ENCODE measurements around the gene TMEM151A.
A peak's percentile ranks its signal among the peaks of the same experiment; 100 is the strongest.

Gene TMEM151A

DNA sequence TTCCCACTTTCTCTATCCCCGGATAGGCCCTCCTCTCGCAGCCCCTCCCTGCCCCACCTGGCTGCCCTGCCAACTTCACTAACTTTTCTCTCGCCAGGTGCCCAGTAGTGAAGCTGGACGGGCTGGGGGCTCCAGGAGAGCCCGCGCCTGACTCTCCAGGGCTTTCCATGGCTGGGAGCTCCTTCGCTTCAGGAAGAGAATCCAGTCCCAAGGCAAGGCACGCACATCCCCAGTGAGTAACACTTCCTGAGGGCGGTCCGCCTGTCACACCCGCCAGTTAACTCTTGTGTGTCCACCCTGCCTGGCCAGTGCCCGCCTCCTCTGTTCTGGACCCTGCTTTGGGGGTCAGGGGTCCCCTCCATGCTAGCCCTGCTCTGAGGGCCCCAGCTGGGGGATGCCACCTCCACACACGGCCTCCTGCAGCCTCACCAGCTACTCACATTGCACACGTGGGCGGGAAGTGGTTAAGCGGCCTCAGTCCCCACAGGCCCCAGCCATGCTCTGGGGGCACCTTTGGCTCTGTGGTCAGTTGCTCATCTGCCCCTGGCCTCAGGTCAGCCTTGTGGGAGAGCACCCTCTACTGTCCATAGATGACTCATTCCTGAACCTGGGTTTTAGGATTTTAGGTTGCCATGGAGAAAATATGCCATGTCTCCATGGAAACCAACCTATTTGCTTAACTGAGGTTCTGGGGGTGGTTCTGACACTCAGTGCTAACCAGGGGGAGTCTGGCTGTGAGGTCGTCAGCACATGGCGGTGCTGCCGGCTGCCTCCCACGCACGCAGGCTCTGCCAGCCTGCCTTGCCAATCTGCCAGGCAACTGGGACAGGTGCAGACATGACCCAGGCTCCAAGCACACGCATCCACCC is 44.8 kb downstream of the TMEM151A start, which contains the start of gene RIN1:
TSS of gene RIN1 (minus strand) at position 201 of the 869 bp plus-strand sequence. CDS start at position 169, 32 bp downstream.
- DNase-seq (ENCODE audit: low spot score), result peak; percentile 94

DNA sequence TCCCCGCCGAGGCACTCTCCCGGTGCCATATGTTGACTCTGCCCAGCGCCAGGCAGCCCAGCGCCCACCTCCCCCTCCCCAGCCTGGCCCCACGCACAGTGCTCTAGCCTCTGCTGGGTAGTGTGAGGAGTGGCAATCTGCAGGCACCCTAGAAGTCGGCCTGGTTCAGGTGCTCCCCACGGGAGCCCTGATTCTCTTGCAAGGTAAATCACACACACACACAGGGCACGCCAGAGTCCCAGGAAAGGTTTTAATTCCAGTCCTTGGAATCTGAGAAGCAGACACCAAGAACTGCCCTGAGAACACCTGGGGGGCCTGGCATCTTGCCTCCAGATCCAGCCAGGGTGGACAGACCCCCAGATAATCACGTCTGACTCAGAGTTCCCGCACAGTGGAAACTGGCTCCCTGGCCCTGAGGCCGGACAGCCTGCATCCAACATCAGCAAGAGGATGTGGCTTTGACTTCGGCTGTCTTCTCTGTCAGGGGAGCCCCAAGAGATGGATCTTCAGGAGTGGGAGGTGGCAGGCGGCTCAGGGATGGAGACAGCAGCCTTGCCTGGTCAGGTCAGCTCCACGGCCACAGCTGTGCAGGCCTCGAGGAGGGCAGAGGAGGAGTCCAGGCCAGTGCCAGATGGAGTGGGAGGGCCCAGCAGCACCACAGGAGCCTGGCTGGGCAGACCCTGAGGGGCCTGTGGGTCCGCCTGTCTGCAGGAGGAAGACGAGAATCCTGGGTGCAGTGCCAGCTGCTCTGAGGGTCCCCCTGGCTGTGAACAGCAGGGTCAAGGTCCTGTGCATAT is 45.6 kb downstream of the TMEM151A start:
- no peak for DNase-seq (ENCODE audit: low spot score)

- no peak for DNase-seq (ENCODE audit: low spot score)
Observed at GRCh38 chr11:66338276-66339161, 46.8 kb downstream of the TMEM151A start.

DNA sequence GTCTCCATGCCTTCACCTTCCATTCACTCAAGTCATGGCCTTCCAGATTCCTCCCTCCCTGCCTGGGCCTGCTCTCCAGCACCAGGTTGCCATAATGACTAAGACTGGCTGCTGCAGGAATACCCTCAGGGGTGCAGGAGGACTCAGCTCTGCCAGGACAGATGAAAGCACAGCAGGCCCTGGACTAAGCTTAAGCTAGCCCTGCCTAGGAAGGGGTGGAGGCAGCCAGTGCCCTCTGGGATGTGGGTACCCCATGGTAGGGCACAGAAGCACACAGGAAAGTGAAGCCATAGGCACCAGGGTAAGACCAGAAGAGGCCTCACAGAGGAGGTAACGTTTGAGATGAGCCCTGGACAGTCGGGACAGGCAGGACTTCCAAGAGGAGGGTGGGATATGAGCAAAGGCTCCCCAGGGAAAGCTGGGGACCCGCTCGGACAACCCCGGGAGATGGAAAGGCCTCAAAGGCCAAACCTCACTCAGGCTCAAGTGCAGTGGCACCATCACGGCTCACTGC is 47.5 kb downstream of the TMEM151A start:
- no peak for DNase-seq (ENCODE audit: low spot score)

GRCh38 chr11:66339686-66340483 is 48.2 kb downstream of the TMEM151A start:
- no peak for DNase-seq (ENCODE audit: low spot score)

- no peak for DNase-seq (ENCODE audit: low spot score)
Observed at GRCh38 chr11:66340596-66341501, 49.2 kb downstream of the TMEM151A start.

- DNase-seq (ENCODE audit: low spot score), result no peak
Observed at GRCh38 chr11:66341502-66342126, 49.9 kb downstream of the TMEM151A start.

- no peak for DNase-seq (ENCODE audit: low spot score)
Observed at GRCh38 chr11:66343176-66343575, 51.5 kb downstream of the TMEM151A start.

DNA sequence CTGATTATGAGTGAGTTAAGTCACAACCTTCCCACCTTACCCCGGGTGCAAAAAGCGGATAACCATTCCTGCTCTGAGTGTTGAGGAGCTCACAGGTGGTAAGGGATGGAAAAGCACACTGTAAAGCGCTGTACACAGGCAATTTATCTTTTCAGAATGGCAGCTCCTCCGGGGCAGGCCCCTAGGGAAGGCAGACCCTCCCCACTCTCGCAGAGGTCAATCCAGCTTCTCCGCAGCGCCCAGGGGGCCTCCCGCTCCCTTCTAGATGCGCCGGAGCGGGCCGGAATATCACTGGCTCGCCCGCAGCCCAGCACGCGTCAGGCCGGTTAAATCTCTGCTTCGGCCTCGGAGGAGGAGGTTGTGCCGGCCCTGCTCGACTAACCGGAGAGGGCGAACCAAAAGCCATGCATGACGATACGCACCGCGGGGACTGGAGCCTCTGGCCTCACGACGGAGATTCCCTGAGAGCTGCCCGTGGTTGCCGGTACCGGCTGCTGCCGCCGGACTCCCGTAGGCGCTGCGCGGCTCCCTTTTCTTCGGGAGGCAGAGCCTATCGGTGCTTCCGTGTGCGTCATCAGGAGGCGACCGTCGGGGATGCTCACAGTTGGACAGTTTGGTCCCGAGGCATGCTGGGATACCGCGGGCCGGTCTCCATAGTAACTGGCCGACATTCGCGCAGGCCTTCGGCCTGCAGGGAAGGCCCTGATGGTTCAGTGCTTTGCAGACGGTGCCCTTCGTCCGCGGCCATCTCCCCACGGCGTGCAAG is 53.0 kb downstream of the TMEM151A start, which contains the start of gene BRMS1:
TSS of gene BRMS1 (minus strand) at position 555 of the 766 bp plus-strand sequence. CDS start 2,870 bp downstream, outside the sequence.
- peak; percentile 95 for DNase-seq (ENCODE audit: low spot score)

- DNase-seq (ENCODE audit: low spot score), result no peak
Observed at GRCh38 chr11:66345316-66345649, 53.6 kb downstream of the TMEM151A start.
